Esophagus muscularis mucosa (tissue), 3 donors: ENCODE results near the gene PDHB.

Source experiments
- EP300 ChIP-seq: sonication (generic); formaldehyde crosslinking; IDR thresholded peaks from one replicate; pipeline ENCODE4 v1.6.1; 2017; ENCODE audit warnings: antibody characterized with exemption
- TF ChIP-seq, protein P1 (sequence below), 3 experiments: fragments of 200-600 bp in 2 of 3; fragments of 450-650 bp in 1 of 3; sonication (generic) in 2 of 3; IDR thresholded peaks; one replicate each; pipeline ENCODE4 v1.5.1; 2017 to 2019; ENCODE audit warnings: antibody characterized with exemption in 3 of 3, mild to moderate bottlenecking in 2 of 3, moderate library complexity in 1 of 3

GRCh38 chr3:58419780-58420507 is 13.7 kb downstream of the PDHB start:
- TF ChIP-seq EP300: no peak
- TF ChIP-seq, protein P1, sequence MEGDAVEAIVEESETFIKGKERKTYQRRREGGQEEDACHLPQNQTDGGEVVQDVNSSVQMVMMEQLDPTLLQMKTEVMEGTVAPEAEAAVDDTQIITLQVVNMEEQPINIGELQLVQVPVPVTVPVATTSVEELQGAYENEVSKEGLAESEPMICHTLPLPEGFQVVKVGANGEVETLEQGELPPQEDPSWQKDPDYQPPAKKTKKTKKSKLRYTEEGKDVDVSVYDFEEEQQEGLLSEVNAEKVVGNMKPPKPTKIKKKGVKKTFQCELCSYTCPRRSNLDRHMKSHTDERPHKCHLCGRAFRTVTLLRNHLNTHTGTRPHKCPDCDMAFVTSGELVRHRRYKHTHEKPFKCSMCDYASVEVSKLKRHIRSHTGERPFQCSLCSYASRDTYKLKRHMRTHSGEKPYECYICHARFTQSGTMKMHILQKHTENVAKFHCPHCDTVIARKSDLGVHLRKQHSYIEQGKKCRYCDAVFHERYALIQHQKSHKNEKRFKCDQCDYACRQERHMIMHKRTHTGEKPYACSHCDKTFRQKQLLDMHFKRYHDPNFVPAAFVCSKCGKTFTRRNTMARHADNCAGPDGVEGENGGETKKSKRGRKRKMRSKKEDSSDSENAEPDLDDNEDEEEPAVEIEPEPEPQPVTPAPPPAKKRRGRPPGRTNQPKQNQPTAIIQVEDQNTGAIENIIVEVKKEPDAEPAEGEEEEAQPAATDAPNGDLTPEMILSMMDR (IDR thresholded peaks at IDR 0.05): no peak
